Activated CD4-positive, alpha-beta T cell treated with anti-CD3 and anti-CD28 coated beads, Interleukin-2, amount 50 U/mL, for 1 hour (primary cell): ENCODE data around the gene DPEP1.
A peak's percentile ranks its signal among the peaks of the same experiment; 100 is the strongest.

Source experiments
- DNase-seq: peaks from one replicate; pipeline ENCODE4 v3.0.0-alpha.2; 2020

Gene DPEP1

GRCh38 chr16:89599902-89600301 lies 13.5 kb upstream of the DPEP1 start:
- no peak for DNase-seq

- no peak for DNase-seq
Observed at GRCh38 chr16:89600427-89600826, 13.0 kb upstream of the DPEP1 start.

GRCh38 chr16:89600956-89601355 lies 12.5 kb upstream of the DPEP1 start:
- no peak for DNase-seq

GRCh38 chr16:89601906-89602272 lies 11.6 kb upstream of the DPEP1 start:
- DNase-seq: no peak

- peak; percentile 46 for DNase-seq
Observed at GRCh38 chr16:89602273-89602951, 11.0 kb upstream of the DPEP1 start.

GRCh38 chr16:89602952-89603590 lies 10.4 kb upstream of the DPEP1 start:
- DNase-seq: no peak

GRCh38 chr16:89604764-89605163 lies 8.7 kb upstream of the DPEP1 start:
- no peak for DNase-seq

- no peak for DNase-seq
Observed at GRCh38 chr16:89605186-89605970, 8.1 kb upstream of the DPEP1 start.

GRCh38 chr16:89606006-89606405 lies 7.4 kb upstream of the DPEP1 start:
- no peak for DNase-seq

- DNase-seq: no peak
Observed at GRCh38 chr16:89607453-89607852, 6.0 kb upstream of the DPEP1 start.

- DNase-seq: no peak
Observed at GRCh38 chr16:89607937-89608740, 5.3 kb upstream of the DPEP1 start.

- no peak for DNase-seq
Observed at GRCh38 chr16:89610108-89610453, 3.4 kb upstream of the DPEP1 start.

GRCh38 chr16:89612415-89613166 lies 851 bp upstream of the DPEP1 start:
- DNase-seq: no peak

GRCh38 chr16:89613954-89614459 lies 565 bp downstream of the DPEP1 start:
- no peak for DNase-seq

- no peak for DNase-seq
Observed at GRCh38 chr16:89615176-89615575, 1.7 kb downstream of the DPEP1 start.

- no peak for DNase-seq
Observed at GRCh38 chr16:89615596-89616090, 2.2 kb downstream of the DPEP1 start.

GRCh38 chr16:89616623-89617022 lies 3.2 kb downstream of the DPEP1 start:
- DNase-seq: no peak

- no peak for DNase-seq
Observed at GRCh38 chr16:89617036-89617435, 3.6 kb downstream of the DPEP1 start.

GRCh38 chr16:89618109-89618998 lies 4.9 kb downstream of the DPEP1 start:
- DNase-seq: no peak

GRCh38 chr16:89619840-89620239 lies 6.4 kb downstream of the DPEP1 start:
- DNase-seq: no peak

GRCh38 chr16:89620406-89620841 lies 7.0 kb downstream of the DPEP1 start:
- no peak for DNase-seq
